Panc1 (cell line): Measurements from ENCODE around the gene MRPL41. TPM values are rescaled to one million over a fixed set of nuclear protein-coding genes. Genes with fewer than 3 reads are reported as not detected.

Experiments
- ATAC-seq: fragments of 200-7000 bp; cut with Tn5 transposase; 2 replicates; pipeline ENCODE4 v1.9.1; 2020; ENCODE audit warnings: mild to moderate bottlenecking, moderate library complexity
- BruUV-seq: library from RNA; stranded (reverse); fragments of 400-500 nt; replicated peaks from 2 replicates; lab custom pipeline; 2021; lab: Mats Ljungman, UMichigan
- CTCF ChIA-PET: fragments of 300-600 bp; sonication (Branson Sonifier 250); formaldehyde crosslinking; loops from one replicate; lab custom pipeline; 2022; ENCODE audit warnings: antibody characterized with exemption; lab: Charles Lee
- POLR2A ChIA-PET: fragments of 300-600 bp; sonication (Branson Sonifier 250); formaldehyde crosslinking; loops from one replicate; lab custom pipeline; 2022; ENCODE audit warnings: antibody characterized with exemption; lab: Charles Lee
- DNase-seq: peaks from one replicate; pipeline ENCODE4 v3.0.0-alpha.2; 2010; ENCODE audit warnings: low read depth, low spot score
- H3K27ac ChIP-seq: 2 replicates; pipeline ENCODE4 v1.5.1; 2011; ENCODE audit warnings: mild to moderate bottlenecking, low read length, inconsistent platforms
- H3K27me3 ChIP-seq: fragments of 200-500 bp; sonication (Bioruptor generic); 2 replicates; pipeline ENCODE4 v1.6.0; 2014; ENCODE audit warnings: low read length, inconsistent platforms; ENCODE audit not compliant: control insufficient read depth, insufficient read depth
- H3K36me3 ChIP-seq: fragments of 200-500 bp; sonication (Bioruptor generic); 2 replicates; pipeline ENCODE4 v1.5.1; 2014; ENCODE audit warnings: inconsistent platforms, mild to moderate bottlenecking, low read length, moderate library complexity; ENCODE audit not compliant: control insufficient read depth, insufficient read depth
- H3K4me1 ChIP-seq: 2 replicates; pipeline ENCODE4 v1.5.1; 2011; ENCODE audit warnings: inconsistent platforms, mild to moderate bottlenecking, low read length, moderate library complexity; ENCODE audit not compliant: control insufficient read depth, insufficient read depth
- H3K4me3 ChIP-seq, 2 experiments: 2 replicates each; pipeline ENCODE4 v1.5.1; 2011 to 2012; ENCODE audit warnings: low read depth in 2 of 2, low read length in 2 of 2, mild to moderate bottlenecking in 2 of 2, inconsistent platforms in 1 of 2, moderate library complexity in 1 of 2
- H3K9me3 ChIP-seq: fragments of 200-500 bp; sonication (Bioruptor generic); 2 replicates; pipeline ENCODE4 v1.5.1; 2014; ENCODE audit warnings: low read depth, mild to moderate bottlenecking, inconsistent platforms, low read length, moderate library complexity; ENCODE audit not compliant: control insufficient read depth, insufficient read depth
- CTCF ChIP-seq: fragments of 450-650 bp; IDR thresholded peaks from 2 replicates; pipeline ENCODE4 v1.5.1; 2017; ENCODE audit warnings: mild to moderate bottlenecking
- POLR2AphosphoS5 ChIP-seq: IDR thresholded peaks from 2 replicates; pipeline ENCODE4 v1.6.1; 2012; ENCODE audit warnings: mild to moderate bottlenecking, low read depth, low read length, moderate library complexity
- REST ChIP-seq, 2 experiments: IDR thresholded peaks; 2 replicates each; pipeline ENCODE4 v1.6.1; 2011 to 2012; ENCODE audit warnings: low read depth in 2 of 2, control low read depth in 1 of 2, low read length in 1 of 2, mild to moderate bottlenecking in 1 of 2, moderate library complexity in 1 of 2; ENCODE audit not compliant: insufficient read depth in 1 of 2
- SIN3A ChIP-seq: IDR thresholded peaks from 2 replicates; pipeline ENCODE4 v1.6.1; 2012; ENCODE audit warnings: low read depth, mild to moderate bottlenecking, low read length, moderate library complexity, borderline replicate concordance; ENCODE audit not compliant: insufficient read depth
- TCF7L2 ChIP-seq: IDR thresholded peaks from 2 replicates; pipeline ENCODE4 v1.6.1; 2011; ENCODE audit warnings: mild to moderate bottlenecking, low read depth, low read length, inconsistent platforms
- in situ Hi-C: cut with HindIII; loops from 2 replicates; pipeline ENCODE4 v1.10.0; 2016; ENCODE audit warnings: low sequenced_read_pairs, low pct_unique_long_range_greater_than_20kb
- intact Hi-C: fragments of 100-400 bp; cut with micrococcal nuclease; formaldehyde crosslinking; loops from one replicate; pipeline ENCODE4 v1.10.0; 2022; ENCODE audit not compliant: unreplicated experiment
- total RNA-seq: library from RNA; stranded (reverse); gene quantifications from one replicate; pipeline ENCODE4 v1.2.1, GENCODE V29; 2021; ENCODE audit not compliant: unreplicated experiment

MRPL41 gene
- total RNA-seq, 1 experiment from 2014 or later, result 86.4 TPM

- intact Hi-C loops (no loop called here), in situ Hi-C loops (no loop called here)
- Histone ChIP-seq H3K27ac (0 out of 2 replicates have a peak overlapping the region, but pooled peaks have one; percentile 54), H3K4me1 (peaks cover 3% of the 10 kb centered on the region; the same call in 1 of the 2 replicates), H3K27me3 (no peaks in the 10 kb centered on the region), H3K36me3 (no peaks in the 10 kb centered on the region; the same call in 1 of the 2 replicates), H3K4me3 (peak overlapping the region; percentile 57 to 63), H3K9me3 (no peaks in the 10 kb centered on the region)
- BruUV-seq, result no TSS peak
- ChIA-PET CTCF (no interaction called here), POLR2A (no interaction called here)
- TF ChIP-seq CTCF (no peak), TCF7L2 (no peak), POLR2AphosphoS5 (no peak), SIN3A (no peak), REST (IDR thresholded peaks at IDR 0.05; ENCODE audit: insufficient read depth in 1 of 2, low read depth in 2 of 2, low read length in 1 of 2) (no peak)
- DNase-seq, result no peak
- peak; percentile 27 for ATAC-seq
Measured at GRCh38 chr9:137589441-137590122, 37.9 kb downstream of the MRPL41 start.

GRCh38 chr9:137590123-137590468, 38.4 kb downstream of the MRPL41 start:
- no peak overlapping the region for H3K27ac ChIP-seq

More at GRCh38 chr9:137590123-137590468, 38.4 kb downstream of the MRPL41 start:
- ATAC-seq (peak; percentile 52), DNase-seq (no peak)
- Histone ChIP-seq H3K4me3 (peak overlapping the region in 1 of 2 experiments; percentile 57; a peak in 2 of 4 replicates), H3K9me3 (no peaks in the 10 kb centered on the region), H3K4me1 (peaks cover 3% of the 10 kb centered on the region; the same call in 1 of the 2 replicates), H3K36me3 (no peaks in the 10 kb centered on the region; the same call in 1 of the 2 replicates), H3K27me3 (no peaks in the 10 kb centered on the region)
- BruUV-seq, result no TSS peak
- intact Hi-C loops, result no loop called here
- TF ChIP-seq TCF7L2 (no peak), POLR2AphosphoS5 (no peak), SIN3A (no peak), REST (IDR thresholded peaks at IDR 0.05; ENCODE audit: insufficient read depth in 1 of 2, low read depth in 2 of 2, low read length in 1 of 2) (no peak), CTCF (no peak)
- in situ Hi-C loops, result no loop called here
- POLR2A ChIA-PET, result interaction anchor here (0.6 kb wide), 1 partner anchor 149 kb away, joined by 3 read pairs; the partner anchor contains the start of gene ENTPD8
- CTCF ChIA-PET, result no interaction called here
